HEK293 (cell line): ENCODE data around the gene TCF7L1.

ENCODE experiments used
- CTCF ChIA-PET: fragments of 350-600 bp; formaldehyde crosslinking; extraction: SDS; loops from one replicate; lab custom pipeline; 2021; ENCODE audit warnings: antibody characterized with exemption; lab: Yijun Ruan, JAX
- POLR2A ChIA-PET: fragments of 300-600 bp; formaldehyde crosslinking; extraction: SDS; loops from one replicate; lab custom pipeline; 2020; ENCODE audit warnings: antibody characterized with exemption, inconsistent platforms; lab: Yijun Ruan, JAX
- H3K27ac ChIP-seq: fragments of 200-500 bp; sonication (Bioruptor generic); 2 replicates; pipeline ENCODE4 v1.5.1; 2014; ENCODE audit warnings: low read depth, low read length, control low read depth, inconsistent platforms; ENCODE audit errors: extremely low read depth
- H3K36me3 ChIP-seq, 2 experiments: fragments of 200-500 bp in 1 of 2; sonication (Bioruptor generic) in 1 of 2; 1 replicate in 1 of 2; 2 replicates in 1 of 2; pipeline ENCODE4 v1.5.1; 2014 to 2017; ENCODE audit warnings: inconsistent platforms in 2 of 2, low read length in 2 of 2; ENCODE audit not compliant: control insufficient read depth in 2 of 2, insufficient read depth in 1 of 2
- H3K4me1 ChIP-seq: fragments of 200-500 bp; sonication (Bioruptor generic); 2 replicates; pipeline ENCODE4 v1.5.1; 2014; ENCODE audit warnings: mild to moderate bottlenecking, low read length, inconsistent platforms; ENCODE audit not compliant: control insufficient read depth, insufficient read depth
- H3K4me3 ChIP-seq: 2 replicates; pipeline ENCODE4 v1.5.1; 2011; ENCODE audit warnings: low read depth, mild to moderate bottlenecking, control low read depth, low read length, moderate library complexity
- H3K9me3 ChIP-seq: fragments of 200-500 bp; sonication (Bioruptor generic); 2 replicates; pipeline ENCODE4 v1.5.1; 2014; ENCODE audit warnings: low read depth, low read length, inconsistent platforms; ENCODE audit not compliant: control insufficient read depth, insufficient read depth
- BCL11B ChIP-seq: fragments of 450-650 bp; formaldehyde crosslinking; IDR thresholded peaks from 2 replicates; pipeline ENCODE4 v1.5.1; 2016; ENCODE audit warnings: low read depth, missing biosample characterization, missing genetic modification characterization
- FEZF1 ChIP-seq: fragments of 450-650 bp; formaldehyde crosslinking; IDR thresholded peaks from 2 replicates; pipeline ENCODE4 v1.5.1; 2016; ENCODE audit warnings: missing biosample characterization, missing genetic modification characterization
- KLF9 ChIP-seq: fragments of 450-650 bp; formaldehyde crosslinking; IDR thresholded peaks from 2 replicates; pipeline ENCODE4 v1.5.1; 2016; ENCODE audit warnings: missing biosample characterization, missing genetic modification characterization, low read depth
- REPIN1 ChIP-seq: fragments of 450-650 bp; formaldehyde crosslinking; IDR thresholded peaks from 2 replicates; pipeline ENCODE4 v1.5.1; 2017; ENCODE audit warnings: missing biosample characterization, missing genetic modification characterization, low read depth
- WT1 ChIP-seq: fragments of 450-650 bp; formaldehyde crosslinking; IDR thresholded peaks from 2 replicates; pipeline ENCODE4 v1.5.1; 2016; ENCODE audit warnings: missing biosample characterization, missing genetic modification characterization
- ZBTB10 ChIP-seq: fragments of 450-650 bp; formaldehyde crosslinking; IDR thresholded peaks from 2 replicates; pipeline ENCODE4 v1.5.1; 2016; ENCODE audit warnings: missing biosample characterization, missing genetic modification characterization
- ZBTB17 ChIP-seq: fragments of 450-650 bp; formaldehyde crosslinking; IDR thresholded peaks from 2 replicates; pipeline ENCODE4 v1.5.1; 2016; ENCODE audit warnings: missing biosample characterization, missing genetic modification characterization
- ZBTB44 ChIP-seq: fragments of 450-650 bp; IDR thresholded peaks from 2 replicates; pipeline ENCODE4 v1.5.1; 2018; ENCODE audit warnings: missing biosample characterization, mild to moderate bottlenecking, missing genetic modification characterization
- ZFP37 ChIP-seq: fragments of 450-650 bp; formaldehyde crosslinking; IDR thresholded peaks from 2 replicates; pipeline ENCODE4 v1.5.1; 2016; ENCODE audit warnings: missing biosample characterization, missing genetic modification characterization
- ZNF132 ChIP-seq: fragments of 450-650 bp; formaldehyde crosslinking; IDR thresholded peaks from 2 replicates; pipeline ENCODE4 v1.5.1; 2017; ENCODE audit warnings: missing biosample characterization, missing genetic modification characterization, borderline replicate concordance
- ZNF211 ChIP-seq: fragments of 450-650 bp; formaldehyde crosslinking; IDR thresholded peaks from 2 replicates; pipeline ENCODE4 v1.5.1; 2016; ENCODE audit warnings: low read depth, missing biosample characterization, missing genetic modification characterization
- ZNF394 ChIP-seq: fragments of 450-650 bp; formaldehyde crosslinking; IDR thresholded peaks from 2 replicates; pipeline ENCODE4 v1.5.1; 2016; ENCODE audit warnings: missing biosample characterization, missing genetic modification characterization, mild to moderate bottlenecking, moderate library complexity, borderline replicate concordance
- ZNF433 ChIP-seq: fragments of 450-650 bp; formaldehyde crosslinking; IDR thresholded peaks from 2 replicates; pipeline ENCODE4 v1.5.1; 2016; ENCODE audit warnings: missing biosample characterization, missing genetic modification characterization, low read depth
- ZNF473 ChIP-seq: fragments of 450-650 bp; formaldehyde crosslinking; IDR thresholded peaks from 2 replicates; pipeline ENCODE4 v1.5.1; 2017; ENCODE audit warnings: missing biosample characterization, missing genetic modification characterization
- ZNF488 ChIP-seq: fragments of 450-650 bp; formaldehyde crosslinking; IDR thresholded peaks from 2 replicates; pipeline ENCODE4 v1.5.1; 2016; ENCODE audit warnings: missing biosample characterization, missing genetic modification characterization
- ZNF529 ChIP-seq: fragments of 450-650 bp; formaldehyde crosslinking; IDR thresholded peaks from 2 replicates; pipeline ENCODE4 v1.5.1; 2017; ENCODE audit warnings: missing genetic modification characterization, missing biosample characterization; ENCODE audit not compliant: insufficient replicate concordance
- TF ChIP-seq, protein P1 (sequence below): fragments of 450-650 bp; IDR thresholded peaks from 2 replicates; pipeline ENCODE4 v1.5.1; 2018; ENCODE audit warnings: missing biosample characterization, missing genetic modification characterization

The TCF7L1 gene

GRCh38 chr2:85231468-85231805 is 98.2 kb downstream of the TCF7L1 start:
- no peaks in the 10 kb centered on the region for H3K36me3 ChIP-seq
- TF ChIP-seq ZNF529 (tag by site-specific recombination) (no peak), ZBTB17 (tag by site-specific recombination) (no peak), ZNF394 (tag by site-specific recombination) (no peak), WT1 (no peak), ZBTB10 (tag by site-specific recombination) (no peak), KLF9 (tag by site-specific recombination) (no peak), ZFP37 (tag by site-specific recombination) (no peak), FEZF1 (tag by site-specific recombination) (no peak), ZBTB44 (tag by site-specific recombination) (no peak), BCL11B (tag by site-specific recombination) (no peak), ZNF433 (no peak), ZNF132 (tag by site-specific recombination) (no peak), ZNF488 (tag by site-specific recombination) (no peak), ZNF473 (tag by site-specific recombination) (no peak), ZNF211 (tag by site-specific recombination) (no peak)
- TF ChIP-seq, protein P1, sequence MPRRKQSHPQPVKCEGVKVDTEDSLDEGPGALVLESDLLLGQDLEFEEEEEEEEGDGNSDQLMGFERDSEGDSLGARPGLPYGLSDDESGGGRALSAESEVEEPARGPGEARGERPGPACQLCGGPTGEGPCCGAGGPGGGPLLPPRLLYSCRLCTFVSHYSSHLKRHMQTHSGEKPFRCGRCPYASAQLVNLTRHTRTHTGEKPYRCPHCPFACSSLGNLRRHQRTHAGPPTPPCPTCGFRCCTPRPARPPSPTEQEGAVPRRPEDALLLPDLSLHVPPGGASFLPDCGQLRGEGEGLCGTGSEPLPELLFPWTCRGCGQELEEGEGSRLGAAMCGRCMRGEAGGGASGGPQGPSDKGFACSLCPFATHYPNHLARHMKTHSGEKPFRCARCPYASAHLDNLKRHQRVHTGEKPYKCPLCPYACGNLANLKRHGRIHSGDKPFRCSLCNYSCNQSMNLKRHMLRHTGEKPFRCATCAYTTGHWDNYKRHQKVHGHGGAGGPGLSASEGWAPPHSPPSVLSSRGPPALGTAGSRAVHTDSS (tag by site-specific recombination): no peak
- no peak overlapping the region for H3K27ac ChIP-seq
- no peaks in the 10 kb centered on the region for H3K9me3 ChIP-seq
- H3K4me3 ChIP-seq: no peak overlapping the region
- no peaks in the 10 kb centered on the region for H3K4me1 ChIP-seq
- CTCF ChIA-PET: interaction anchor here (0.7 to 1.6 kb wide), 3 partner anchors 17 to 99 kb away, joined by 3 to 8 read pairs (median 3); partner anchors contain the start of gene TCF7L1
- POLR2A ChIA-PET: no interaction called here

- Histone ChIP-seq H3K9me3 (no peaks in the 10 kb centered on the region), H3K4me3 (no peak overlapping the region), H3K36me3 (no peaks in the 10 kb centered on the region), H3K27ac (no peak overlapping the region), H3K4me1 (no peaks in the 10 kb centered on the region)
- CTCF ChIA-PET: interaction anchor here (0.6 to 1.1 kb wide), 2 partner anchors 17 to 161 kb away, joined by 3 to 4 read pairs; no protein-coding TSS in a partner anchor
- POLR2A ChIA-PET: no interaction called here
- TF ChIP-seq REPIN1 (no peak), ZBTB17 (tag by site-specific recombination) (peak; percentile 46; the same call in 1 of the 2 replicates)
- TF ChIP-seq, all 188 proteins: peak for 1
These were observed 98.8 kb downstream of the TCF7L1 start for GRCh38 chr2:85231952-85232351.
